ENCODE results near the gene RNF222. TPM values are rescaled to one million over a fixed set of nuclear protein-coding genes. Genes with fewer than 3 reads are reported as not detected.
A peak's percentile ranks its signal among the peaks of the same experiment; 100 is the strongest.

RNF222 gene, protein sequence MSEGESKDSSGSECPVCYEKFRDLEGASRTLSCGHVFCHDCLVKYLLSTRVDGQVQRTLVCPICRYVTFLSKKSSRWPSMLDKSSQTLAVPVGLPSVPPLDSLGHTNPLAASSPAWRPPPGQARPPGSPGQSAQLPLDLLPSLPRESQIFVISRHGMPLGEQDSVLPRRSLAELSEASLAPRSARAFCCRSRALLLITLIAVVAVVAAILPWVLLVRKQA
- under 1 TPM; 0.12 to 0.20 TPM for total RNA-seq

DNA sequence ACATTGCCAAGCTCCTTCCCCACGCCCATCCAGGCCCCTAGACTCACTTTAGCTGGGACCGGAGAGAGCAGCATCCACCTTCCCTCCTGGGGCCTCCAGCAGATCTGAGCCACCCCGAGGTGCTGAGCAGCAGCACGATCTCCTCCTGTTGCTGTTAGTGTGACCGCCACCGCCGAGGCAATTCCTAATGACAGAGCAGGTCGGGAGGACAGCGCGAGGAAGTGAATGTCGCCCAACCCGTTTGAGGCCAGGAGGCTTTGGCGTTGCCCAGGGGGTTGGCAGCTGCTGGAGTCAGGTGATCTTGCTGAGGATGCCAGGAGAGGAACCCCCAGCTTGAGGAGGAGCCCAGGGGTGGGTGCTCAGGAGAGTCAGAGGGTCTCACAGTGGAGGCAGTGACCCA lies at the start of gene RNF222:
Gene RNF222, minus strand, starts transcription at position 192 of the 400 bp plus-strand sequence. CDS start 4,366 bp downstream, outside the sequence.
- Mint-ChIP-seq H3K9me3 (ENCODE audit: low read depth) (no peaks in the 10 kb centered on the region), H3K4me1 (peaks cover 12% of the 10 kb centered on the region), H3K27me3 (peaks cover 43% of the 10 kb centered on the region), H3K36me3 (peaks cover 2% of the 10 kb centered on the region), H3K4me3 (no peak within 1 kb of the TSS), H3K27ac (no peak within 1 kb of the TSS)
- CTCF ChIA-PET: interaction anchor here (0.7 to 1.1 kb wide), 2 partner anchors 12 to 14 kb away, joined by 3 read pairs; no protein-coding TSS in a partner anchor
- ATAC-seq (no peak), DNase-seq (no peak)

DNA sequence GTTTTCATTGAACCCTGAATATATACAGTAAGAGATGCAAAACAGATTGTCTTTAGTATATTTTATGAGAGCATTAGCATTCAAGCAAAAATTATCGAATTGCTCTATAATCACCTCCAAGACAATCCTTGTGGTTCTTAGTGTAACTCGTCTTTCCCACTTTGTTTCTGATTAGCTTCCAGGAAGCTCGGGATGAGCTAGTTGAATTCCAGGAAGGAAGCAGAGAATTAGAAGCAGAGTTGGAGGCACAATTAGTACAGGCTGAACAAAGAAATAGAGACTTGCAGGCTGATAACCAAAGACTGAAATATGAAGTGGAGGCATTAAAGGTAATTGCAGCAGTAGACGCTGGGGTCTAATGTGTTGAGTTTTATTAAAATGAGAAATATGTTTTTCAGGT lies 47.9 kb upstream of the RNF222 start:
- Mint-ChIP-seq H3K27ac (peak overlapping the region; percentile 34), H3K4me3 (no peak overlapping the region), H3K36me3 (peaks cover 34% of the 10 kb centered on the region), H3K4me1 (peaks cover 30% of the 10 kb centered on the region), H3K9me3 (ENCODE audit: low read depth) (no peaks in the 10 kb centered on the region), H3K27me3 (no peaks in the 10 kb centered on the region)
- no peak for DNase-seq
- no peak for ATAC-seq
- CTCF ChIA-PET: interaction anchor here (0.8 to 1.5 kb wide), 2 partner anchors 300 to 301 kb away, joined by 3 to 4 read pairs; no protein-coding TSS in a partner anchor

DNA sequence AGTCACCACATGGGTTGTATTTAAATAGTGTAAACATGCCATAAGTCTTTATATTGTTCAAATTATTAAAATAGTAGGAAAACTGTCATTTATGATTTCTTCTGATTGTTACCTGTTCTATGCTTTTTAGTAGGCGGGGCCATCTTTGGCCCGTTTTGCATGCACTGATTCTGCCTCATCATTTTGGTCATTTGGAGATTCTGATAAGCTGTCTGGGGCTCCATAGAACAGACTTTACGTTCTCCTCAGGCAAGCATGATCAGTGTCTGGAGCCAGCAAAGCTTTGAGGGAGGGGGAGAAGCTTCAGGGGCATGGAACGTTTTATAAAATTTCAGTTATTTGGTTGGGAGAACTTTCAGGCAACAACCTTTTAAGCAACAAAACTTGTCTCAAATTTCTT lies 46.9 kb upstream of the RNF222 start:
- CTCF ChIA-PET: no interaction called here
- Mint-ChIP-seq H3K9me3 (ENCODE audit: low read depth) (no peaks in the 10 kb centered on the region), H3K36me3 (peaks cover 33% of the 10 kb centered on the region), H3K4me1 (peaks cover 34% of the 10 kb centered on the region), H3K4me3 (no peak overlapping the region), H3K27me3 (no peaks in the 10 kb centered on the region), H3K27ac (no peak overlapping the region)
- no peak for DNase-seq
- no peak for ATAC-seq

DNA sequence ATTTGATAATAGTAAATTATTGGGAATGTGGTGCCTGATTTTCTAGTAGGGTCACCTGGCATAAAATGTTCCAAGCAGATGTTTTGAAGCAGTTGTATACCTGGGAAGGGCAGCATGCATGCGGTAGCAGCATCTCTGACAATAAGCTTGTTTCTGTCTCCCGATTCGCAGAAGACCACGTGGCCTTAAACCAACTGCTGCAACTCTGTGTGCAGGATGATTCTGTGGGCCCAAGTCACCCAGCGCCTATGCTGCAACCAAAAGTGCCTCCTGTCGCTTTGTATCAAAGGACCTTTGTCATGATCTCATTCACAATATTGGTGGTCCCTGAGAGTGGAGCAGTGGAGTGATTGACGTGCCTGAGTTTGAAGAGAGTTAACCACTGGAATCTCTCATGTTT lies 46.1 kb upstream of the RNF222 start:
- no peak for ATAC-seq
- no peak overlapping the region for H3K4me3 Mint-ChIP-seq
- H3K27ac Mint-ChIP-seq: no peak overlapping the region
- CTCF ChIA-PET: no interaction called here
- peaks cover 35% of the 10 kb centered on the region for H3K4me1 Mint-ChIP-seq
- no peak for DNase-seq
- peaks cover 31% of the 10 kb centered on the region for H3K36me3 Mint-ChIP-seq
- no peaks in the 10 kb centered on the region for H3K9me3 Mint-ChIP-seq (ENCODE audit: low read depth)
- no peaks in the 10 kb centered on the region for H3K27me3 Mint-ChIP-seq

DNA sequence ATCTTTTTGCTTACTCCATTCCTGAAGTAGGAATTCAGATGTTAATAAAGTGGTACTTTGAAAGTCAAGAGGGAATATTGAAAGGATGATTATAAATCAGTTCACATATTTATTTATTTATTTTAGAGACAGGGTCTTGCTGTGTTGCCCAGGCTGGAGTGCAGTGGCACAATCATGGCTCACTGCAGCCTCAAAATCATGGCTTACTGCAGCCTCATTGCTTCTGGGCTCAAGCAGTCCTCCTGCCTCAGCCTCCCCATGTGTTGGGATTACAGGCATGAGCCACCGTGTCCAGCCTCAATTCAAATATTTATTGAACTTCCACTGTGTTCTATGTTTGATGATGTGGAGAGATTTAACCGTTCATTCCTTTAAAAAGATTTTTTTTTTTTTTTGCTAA lies 44.7 kb upstream of the RNF222 start:
- H3K4me1 Mint-ChIP-seq: peaks cover 44% of the 10 kb centered on the region
- no peak for ATAC-seq

DNA sequence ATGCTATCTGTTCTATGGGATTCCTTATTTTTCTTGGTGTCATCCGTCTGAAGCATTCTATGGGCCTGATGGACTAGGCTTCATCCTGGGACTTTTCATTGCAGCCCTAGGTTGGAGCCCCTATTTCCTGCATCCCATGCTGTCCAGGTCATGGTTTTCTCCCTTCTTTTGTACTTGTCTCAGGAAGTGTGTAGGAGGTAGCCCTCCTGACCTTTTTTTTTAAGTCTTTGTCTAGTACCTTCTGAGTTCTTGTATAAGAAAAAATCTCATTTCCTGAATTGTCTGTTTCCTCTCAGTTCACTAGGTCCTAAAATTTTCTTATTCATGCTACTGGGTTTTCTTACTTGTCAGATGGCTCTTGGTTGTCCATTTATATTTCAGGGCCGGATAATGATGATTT lies 44.1 kb upstream of the RNF222 start:
- Mint-ChIP-seq H3K27ac (no peak overlapping the region), H3K27me3 (no peaks in the 10 kb centered on the region), H3K4me1 (peaks cover 48% of the 10 kb centered on the region), H3K36me3 (peaks cover 22% of the 10 kb centered on the region), H3K4me3 (no peak overlapping the region), H3K9me3 (ENCODE audit: low read depth) (no peaks in the 10 kb centered on the region)
- no peak for DNase-seq
- CTCF ChIA-PET: no interaction called here
- ATAC-seq: no peak

More for the DNA sequence above, 44.7 kb upstream of the RNF222 start:
- no peak for DNase-seq
- CTCF ChIA-PET: no interaction called here
- H3K4me3 Mint-ChIP-seq: no peak overlapping the region
- peaks cover 26% of the 10 kb centered on the region for H3K36me3 Mint-ChIP-seq
- no peak overlapping the region for H3K27ac Mint-ChIP-seq
- no peaks in the 10 kb centered on the region for H3K27me3 Mint-ChIP-seq
- H3K9me3 Mint-ChIP-seq (ENCODE audit: low read depth): no peaks in the 10 kb centered on the region

DNA sequence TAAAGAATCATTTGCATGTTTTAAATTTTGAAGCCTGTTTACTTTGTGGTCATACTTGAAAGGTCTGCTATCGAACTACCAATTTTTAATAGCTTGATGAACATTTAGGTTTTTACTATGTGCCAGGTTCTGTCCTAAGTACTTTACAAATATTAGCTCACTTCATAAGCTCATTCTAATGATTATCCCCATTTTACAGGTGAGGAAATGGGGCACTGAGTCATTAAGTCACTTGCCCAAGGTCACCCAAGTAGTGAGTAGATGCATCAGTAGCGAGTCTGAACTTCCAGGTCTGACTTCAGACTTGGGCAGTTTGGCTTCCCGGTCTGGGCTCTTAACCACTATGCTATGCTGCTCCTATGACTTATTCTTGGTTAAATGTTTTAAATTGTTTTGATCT lies 42.1 kb upstream of the RNF222 start:
- H3K4me3 Mint-ChIP-seq: no peak overlapping the region
- no peaks in the 10 kb centered on the region for H3K9me3 Mint-ChIP-seq (ENCODE audit: low read depth)
- no peak overlapping the region for H3K27ac Mint-ChIP-seq
- ATAC-seq: no peak
- H3K36me3 Mint-ChIP-seq: peaks cover 19% of the 10 kb centered on the region
- no peaks in the 10 kb centered on the region for H3K27me3 Mint-ChIP-seq
- H3K4me1 Mint-ChIP-seq: peaks cover 48% of the 10 kb centered on the region
- CTCF ChIA-PET: interaction anchor here (1.1 to 4.0 kb wide), 3 partner anchors 29 to 306 kb away, joined by 3 to 21 read pairs (median 8); no protein-coding TSS in a partner anchor
- DNase-seq: no peak

DNA sequence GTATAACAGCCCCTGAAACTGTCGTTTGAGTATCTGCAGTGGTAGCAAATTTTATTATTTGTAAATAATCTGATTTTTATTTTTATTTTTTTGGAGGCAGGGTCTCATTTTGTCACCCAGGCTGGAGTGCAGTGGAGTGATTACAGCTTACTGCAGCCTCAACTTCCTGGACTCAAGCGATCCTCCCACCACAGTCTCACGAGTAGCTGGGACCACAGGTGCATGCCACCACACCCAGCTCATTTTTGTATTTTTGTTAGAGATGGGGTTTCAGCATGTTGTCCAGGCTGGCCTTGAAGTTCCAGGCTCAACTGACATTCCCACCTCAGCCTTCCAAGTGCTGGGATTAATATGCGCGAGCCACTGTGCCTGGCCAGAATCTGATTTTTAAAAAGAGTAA lies 40.8 kb upstream of the RNF222 start:
- CTCF ChIA-PET: interaction anchor here (1.0 to 4.0 kb wide), 3 partner anchors 13 to 307 kb away, joined by 3 to 21 read pairs (median 8); no protein-coding TSS in a partner anchor
- Mint-ChIP-seq H3K36me3 (peaks cover 14% of the 10 kb centered on the region), H3K4me1 (peaks cover 45% of the 10 kb centered on the region), H3K4me3 (no peak overlapping the region), H3K27ac (no peak overlapping the region), H3K9me3 (ENCODE audit: low read depth) (no peaks in the 10 kb centered on the region), H3K27me3 (no peaks in the 10 kb centered on the region)
- DNase-seq (peak; percentile 56), ATAC-seq (no peak)

DNA sequence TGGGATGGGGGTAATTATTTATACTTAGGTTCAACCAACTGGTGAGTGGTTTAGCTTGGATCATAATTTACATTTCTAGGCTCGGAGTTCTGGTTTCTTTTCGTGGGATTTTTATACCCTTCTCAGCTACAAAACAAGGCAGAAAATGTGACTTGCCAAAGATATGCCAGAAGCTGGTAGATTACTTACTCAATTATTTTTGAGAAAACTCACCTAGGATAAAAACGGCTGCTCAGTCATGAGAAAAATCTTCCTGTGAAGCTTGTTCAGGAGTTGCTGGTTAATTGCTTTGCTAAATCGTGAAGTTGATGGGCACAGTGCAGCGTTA lies 39.2 kb upstream of the RNF222 start:
- Mint-ChIP-seq H3K36me3 (peaks cover 13% of the 10 kb centered on the region), H3K4me3 (peak overlapping the region; percentile 98), H3K27me3 (no peaks in the 10 kb centered on the region), H3K4me1 (peaks cover 34% of the 10 kb centered on the region), H3K9me3 (ENCODE audit: low read depth) (no peaks in the 10 kb centered on the region), H3K27ac (peak overlapping the region; percentile 97)
- CTCF ChIA-PET: interaction anchor here (1.0 to 4.0 kb wide), 7 partner anchors 10 to 309 kb away, joined by 3 to 21 read pairs (median 4); partner anchors contain the start of gene MYH10
- DNase-seq (no peak), ATAC-seq (no peak)

DNA sequence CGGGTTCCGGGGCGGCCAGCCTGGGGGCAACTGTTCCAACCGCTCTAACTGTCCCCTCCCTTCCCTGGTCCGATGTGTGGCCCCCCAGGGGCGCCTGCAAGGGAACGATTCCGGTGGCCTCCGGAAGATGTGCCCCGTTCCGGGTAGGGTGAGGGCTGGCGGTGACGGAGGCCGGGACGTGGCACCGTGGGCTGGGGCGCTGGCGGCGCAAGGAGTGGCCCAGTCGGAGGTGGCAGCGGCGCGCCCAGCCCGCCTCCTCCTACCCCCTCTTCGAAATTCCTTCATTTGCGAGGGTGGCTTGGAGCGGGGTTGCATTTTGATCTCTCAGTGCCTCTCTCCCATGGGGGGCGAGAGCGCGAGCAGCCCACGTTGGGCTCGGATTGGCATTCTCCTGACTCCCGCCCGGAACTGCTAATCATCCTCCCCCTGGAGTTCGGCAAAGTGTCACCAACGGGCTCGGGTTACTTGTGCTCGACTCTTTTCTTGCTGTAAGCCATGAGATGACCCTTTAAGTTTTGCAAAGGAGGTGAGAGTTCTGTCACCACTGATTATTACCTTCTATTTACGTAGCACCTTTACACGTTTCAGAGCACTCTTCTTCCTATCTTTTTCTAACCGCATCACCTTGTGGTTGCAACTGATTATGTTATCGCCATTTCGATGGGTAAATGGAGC lies 38.7 kb upstream of the RNF222 start:
- CTCF ChIA-PET: interaction anchor here (1.0 to 4.0 kb wide), 9 partner anchors 11 to 350 kb away, joined by 3 to 21 read pairs (median 4); partner anchors contain the start of gene MYH10
- DNase-seq: peak; percentile 80

DNA sequence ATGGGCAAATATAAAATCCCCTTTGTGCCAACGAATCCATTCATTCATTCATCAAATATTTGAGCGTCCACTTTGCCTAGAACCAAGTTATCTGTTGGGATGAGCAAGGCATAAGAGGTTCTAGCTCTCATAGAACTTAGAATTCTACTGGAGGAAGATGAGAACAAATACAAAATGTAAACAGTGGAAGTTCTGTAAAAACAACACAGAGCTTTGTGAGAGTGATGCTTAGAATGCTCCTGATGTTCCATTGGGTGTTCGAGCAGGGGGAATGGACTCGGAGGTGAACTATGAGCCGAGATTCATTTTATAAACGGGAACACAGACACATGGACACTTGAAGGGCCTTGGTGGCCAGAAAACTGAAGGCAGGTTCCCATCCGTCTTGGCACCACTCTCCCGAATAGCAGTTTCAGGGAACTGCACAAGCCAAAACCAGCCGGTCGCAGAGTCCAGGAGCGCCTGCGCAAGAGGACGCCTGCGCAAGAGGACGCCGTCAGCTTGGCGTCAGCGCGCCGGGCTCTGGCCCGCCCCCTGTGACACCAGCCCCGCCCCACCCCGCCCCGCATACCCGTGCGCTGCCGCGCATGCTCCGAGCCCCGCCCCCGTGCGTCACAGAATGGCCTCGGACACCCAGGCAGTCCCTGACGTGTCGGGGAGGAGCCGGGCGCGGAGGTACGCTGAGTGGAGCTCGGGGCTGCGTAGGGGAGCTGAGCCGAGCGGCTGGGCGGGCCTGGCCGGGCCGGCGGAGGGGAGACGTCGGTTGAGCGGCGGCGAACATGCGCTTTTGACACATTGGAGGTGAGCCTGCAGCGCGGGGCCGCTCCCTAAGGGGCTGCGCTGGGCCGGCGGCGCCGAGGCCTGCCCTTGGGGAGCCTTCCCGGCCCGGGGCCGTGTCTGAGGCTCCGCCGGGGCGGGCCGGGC lies 37.9 kb upstream of the RNF222 start, which contains the start of gene NDEL1:
Gene NDEL1, plus strand, starts transcription at position 640 of the 924 bp plus-strand sequence. CDS start 8,388 bp downstream, outside the sequence.
- no peaks in the 10 kb centered on the region for H3K27me3 Mint-ChIP-seq
- ATAC-seq (peak; percentile 98), DNase-seq (peak; percentile 99)
- H3K4me1 Mint-ChIP-seq: peaks cover 24% of the 10 kb centered on the region
- CTCF ChIA-PET: interaction anchor here (0.9 to 2.7 kb wide), 5 partner anchors 18 to 350 kb away, joined by 3 to 12 read pairs (median 3); no protein-coding TSS in a partner anchor
- peaks cover 11% of the 10 kb centered on the region for H3K36me3 Mint-ChIP-seq
- H3K9me3 Mint-ChIP-seq (ENCODE audit: low read depth): no peaks in the 10 kb centered on the region
- peak within 1 kb of the TSS; percentile 98 for H3K4me3 Mint-ChIP-seq
- H3K27ac Mint-ChIP-seq: peak within 1 kb of the TSS; percentile 97

More for the DNA sequence above, 38.7 kb upstream of the RNF222 start:
- Mint-ChIP-seq H3K36me3 (peaks cover 13% of the 10 kb centered on the region), H3K4me1 (peaks cover 30% of the 10 kb centered on the region), H3K27me3 (no peaks in the 10 kb centered on the region), H3K4me3 (peak overlapping the region; percentile 98), H3K9me3 (ENCODE audit: low read depth) (no peaks in the 10 kb centered on the region), H3K27ac (peak overlapping the region; percentile 97)
- ATAC-seq: peak; percentile 67

DNA sequence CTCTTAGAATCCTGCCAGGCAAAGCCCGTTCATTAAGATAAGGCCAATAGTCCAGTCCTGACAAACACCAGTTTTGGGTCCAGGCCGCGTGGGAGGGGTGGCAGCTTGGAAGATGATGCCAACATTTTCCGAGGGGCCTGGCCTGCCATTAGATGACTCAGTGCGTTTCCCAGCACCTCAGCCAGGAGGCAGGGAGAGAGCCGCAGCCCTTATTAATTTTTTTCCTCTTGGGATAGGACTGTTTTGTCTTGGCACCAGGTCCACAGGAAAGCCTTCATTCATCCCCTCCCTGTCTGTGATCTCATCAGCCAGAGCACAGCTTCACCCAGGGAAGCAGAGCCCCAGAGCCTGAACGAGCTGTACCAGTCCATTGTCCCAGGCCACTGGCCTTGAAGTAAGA lies 33.3 kb upstream of the RNF222 start:
- no peak overlapping the region for H3K27ac Mint-ChIP-seq
- CTCF ChIA-PET: no interaction called here

DNA sequence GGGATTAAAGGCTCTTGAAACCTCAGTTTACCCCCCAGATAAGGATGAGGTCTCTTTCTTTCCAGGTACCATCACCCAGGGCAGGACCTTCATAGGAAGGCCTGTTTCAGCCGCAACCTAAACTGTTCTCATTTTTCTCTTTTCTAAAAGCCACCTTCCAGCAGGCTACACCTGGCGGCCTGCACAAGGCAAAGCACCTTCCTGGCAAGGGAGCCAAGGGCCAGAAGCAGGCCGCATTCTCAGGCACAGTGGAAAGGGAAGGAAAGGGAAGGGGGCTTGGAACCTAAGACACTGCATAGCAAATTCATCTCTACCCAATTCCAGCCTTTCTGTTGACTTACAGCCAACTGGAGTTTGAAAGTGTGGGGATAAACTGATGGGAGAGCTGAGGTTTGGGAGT lies 29.2 kb upstream of the RNF222 start:
- CTCF ChIA-PET: no interaction called here
- H3K36me3 Mint-ChIP-seq: no peaks in the 10 kb centered on the region
- no peak overlapping the region for H3K4me3 Mint-ChIP-seq
- no peaks in the 10 kb centered on the region for H3K4me1 Mint-ChIP-seq
- ATAC-seq (no peak), DNase-seq (no peak)
- H3K9me3 Mint-ChIP-seq (ENCODE audit: low read depth): no peaks in the 10 kb centered on the region
- no peak overlapping the region for H3K27ac Mint-ChIP-seq
- H3K27me3 Mint-ChIP-seq: peaks cover 30% of the 10 kb centered on the region

More for the DNA sequence above, 33.3 kb upstream of the RNF222 start:
- Mint-ChIP-seq H3K9me3 (ENCODE audit: low read depth) (no peaks in the 10 kb centered on the region), H3K27me3 (peaks cover 4% of the 10 kb centered on the region), H3K4me1 (no peaks in the 10 kb centered on the region), H3K36me3 (no peaks in the 10 kb centered on the region), H3K4me3 (no peak overlapping the region)
- ATAC-seq (no peak), DNase-seq (no peak)
